Neural progenitor cell (in vitro differentiated cells): ENCODE measurements around the gene CNTN5. TPM values are rescaled to one million over a fixed set of nuclear protein-coding genes. Genes with fewer than 3 reads are reported as not detected.

Experiments
- DNase-seq: peaks from one replicate; pipeline ENCODE4 v3.0.0-alpha.2; 2016; ENCODE audit warnings: low spot score
- H2AFZ ChIP-seq: fragments of 200-600 bp; sonication (generic); replicated peaks from 2 replicates; pipeline ENCODE4 v1.6.1; 2016; ENCODE audit warnings: antibody characterized with exemption
- H3F3A ChIP-seq: fragments of 200-600 bp; sonication (generic); 2 replicates; pipeline ENCODE4 v1.6.1; 2016; ENCODE audit warnings: antibody characterized with exemption, low read depth
- H3K27ac ChIP-seq: fragments of 200-600 bp; sonication (generic); 2 replicates; pipeline ENCODE4 v1.5.1; 2016; ENCODE audit warnings: mild to moderate bottlenecking
- H3K27me3 ChIP-seq: fragments of 200-600 bp; sonication (generic); 2 replicates; pipeline ENCODE4 v1.6.1; 2016; ENCODE audit warnings: mild to moderate bottlenecking, moderate library complexity
- H3K36me3 ChIP-seq: fragments of 200-600 bp; sonication (generic); 2 replicates; pipeline ENCODE4 v1.5.1; 2016
- H3K4me1 ChIP-seq: fragments of 200-600 bp; sonication (generic); 2 replicates; pipeline ENCODE4 v1.6.1; 2016; ENCODE audit warnings: mixed run types
- H3K4me2 ChIP-seq: fragments of 200-600 bp; sonication (generic); 2 replicates; pipeline ENCODE4 v1.6.1; 2016
- H3K4me3 ChIP-seq: fragments of 200-600 bp; sonication (generic); 2 replicates; pipeline ENCODE4 v1.5.1; 2016
- H3K79me2 ChIP-seq: fragments of 200-600 bp; sonication (generic); 2 replicates; pipeline ENCODE4 v1.6.1; 2016; ENCODE audit warnings: low read depth
- H3K9ac ChIP-seq: fragments of 200-600 bp; sonication (generic); 2 replicates; pipeline ENCODE4 v1.6.1; 2016
- H3K9me3 ChIP-seq: fragments of 200-600 bp; sonication (generic); 2 replicates; pipeline ENCODE4 v1.5.1; 2016; ENCODE audit warnings: low read depth
- H4K20me1 ChIP-seq: fragments of 200-600 bp; sonication (generic); 2 replicates; pipeline ENCODE4 v1.6.1; 2016; ENCODE audit warnings: low read depth
- H3K27ac Mint-ChIP-seq: 3 replicates; pipeline ENCODE4 v1.8.0; 2021; ENCODE audit warnings: mixed read lengths
- H3K27me3 Mint-ChIP-seq: 2 replicates; pipeline ENCODE4 v1.8.0; 2022; ENCODE audit warnings: low read depth, mild to moderate bottlenecking, inconsistent platforms, moderate library complexity, mixed read lengths; ENCODE audit not compliant: insufficient read depth
- H3K36me3 Mint-ChIP-seq: 3 replicates; pipeline ENCODE4 v1.8.0; 2021; ENCODE audit warnings: mixed read lengths
- H3K4me1 Mint-ChIP-seq: 3 replicates; pipeline ENCODE4 v1.8.0; 2021; ENCODE audit warnings: mixed read lengths
- H3K4me3 Mint-ChIP-seq: 3 replicates; pipeline ENCODE4 v1.8.0; 2021; ENCODE audit warnings: mild to moderate bottlenecking, moderate library complexity, mixed read lengths
- H3K9me3 Mint-ChIP-seq: 3 replicates; pipeline ENCODE4 v1.8.0; 2020; ENCODE audit warnings: mixed read lengths
- EZH2 ChIP-seq: fragments of 200-600 bp; sonication (generic); IDR thresholded peaks from 2 replicates; pipeline ENCODE4 v1.6.1; 2017; ENCODE audit warnings: antibody characterized with exemption, mild to moderate bottlenecking, moderate library complexity
- EZH2phosphoT487 ChIP-seq: fragments of 200-600 bp; sonication (generic); IDR thresholded peaks from 2 replicates; pipeline ENCODE4 v1.6.1; 2017; ENCODE audit warnings: antibody characterized with exemption
- total RNA-seq: library from RNA; depleted of rRNA; stranded (reverse); fragments of >200 nt; gene quantifications from 2 replicates; pipeline ENCODE4 v1.2.3, GENCODE V29; 2015; ENCODE audit warnings: low replicate concordance
- TF ChIP-seq, protein P1 (sequence below): fragments of 200-600 bp; sonication (generic); IDR thresholded peaks from 2 replicates; pipeline ENCODE4 v1.5.1; 2017; ENCODE audit warnings: antibody characterized with exemption, mild to moderate bottlenecking

Gene CNTN5
- total RNA-seq, 1 donor from 2014 or later: 0.19 TPM

DNA sequence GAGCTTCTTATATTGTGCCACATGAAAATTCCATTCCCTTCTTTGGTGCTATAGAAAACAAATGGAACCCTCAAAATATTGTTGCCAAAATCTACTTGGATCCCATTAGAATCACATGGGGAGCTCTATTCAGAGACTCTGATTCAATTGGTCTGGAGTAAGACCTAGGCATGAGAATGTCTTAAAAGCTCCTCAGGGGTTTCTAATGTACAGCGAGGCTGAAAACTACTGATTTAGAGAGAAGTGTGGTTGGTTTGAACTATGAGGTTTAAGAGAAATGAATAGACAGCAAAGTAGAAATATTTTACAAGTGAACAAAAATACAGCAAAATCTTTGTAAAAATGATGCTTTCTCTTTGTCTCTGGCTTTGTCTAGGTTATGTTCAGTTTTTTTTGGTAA, 514.7 kb downstream of the CNTN5 start:
- no peaks in the 10 kb centered on the region for H4K20me1 ChIP-seq
- H3K27ac Mint-ChIP-seq: no peak overlapping the region
- no peaks in the 10 kb centered on the region for H3K36me3 ChIP-seq
- H3K27me3 Mint-ChIP-seq: no peaks in the 10 kb centered on the region
- H3K4me1 Mint-ChIP-seq: no peaks in the 10 kb centered on the region
- no peaks in the 10 kb centered on the region for H3K36me3 Mint-ChIP-seq
- no peak for TF ChIP-seq EZH2
- TF ChIP-seq, protein P1, sequence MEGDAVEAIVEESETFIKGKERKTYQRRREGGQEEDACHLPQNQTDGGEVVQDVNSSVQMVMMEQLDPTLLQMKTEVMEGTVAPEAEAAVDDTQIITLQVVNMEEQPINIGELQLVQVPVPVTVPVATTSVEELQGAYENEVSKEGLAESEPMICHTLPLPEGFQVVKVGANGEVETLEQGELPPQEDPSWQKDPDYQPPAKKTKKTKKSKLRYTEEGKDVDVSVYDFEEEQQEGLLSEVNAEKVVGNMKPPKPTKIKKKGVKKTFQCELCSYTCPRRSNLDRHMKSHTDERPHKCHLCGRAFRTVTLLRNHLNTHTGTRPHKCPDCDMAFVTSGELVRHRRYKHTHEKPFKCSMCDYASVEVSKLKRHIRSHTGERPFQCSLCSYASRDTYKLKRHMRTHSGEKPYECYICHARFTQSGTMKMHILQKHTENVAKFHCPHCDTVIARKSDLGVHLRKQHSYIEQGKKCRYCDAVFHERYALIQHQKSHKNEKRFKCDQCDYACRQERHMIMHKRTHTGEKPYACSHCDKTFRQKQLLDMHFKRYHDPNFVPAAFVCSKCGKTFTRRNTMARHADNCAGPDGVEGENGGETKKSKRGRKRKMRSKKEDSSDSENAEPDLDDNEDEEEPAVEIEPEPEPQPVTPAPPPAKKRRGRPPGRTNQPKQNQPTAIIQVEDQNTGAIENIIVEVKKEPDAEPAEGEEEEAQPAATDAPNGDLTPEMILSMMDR: no peak
- no peak for TF ChIP-seq EZH2phosphoT487
- DNase-seq: no peak
- no peak overlapping the region for H3K27ac ChIP-seq
- H3K79me2 ChIP-seq: no peaks in the 10 kb centered on the region
- H3F3A ChIP-seq: no peaks in the 10 kb centered on the region
- no peaks in the 10 kb centered on the region for H3K9me3 ChIP-seq
- no peaks in the 10 kb centered on the region for H3K9me3 Mint-ChIP-seq
- H3K4me3 Mint-ChIP-seq: no peak overlapping the region
- no peak overlapping the region for H3K9ac ChIP-seq
- peak overlapping the region; percentile 37 for H2AFZ ChIP-seq
- H3K4me3 ChIP-seq: no peak overlapping the region
- no peak overlapping the region for H3K4me2 ChIP-seq
- H3K4me1 ChIP-seq: no peaks in the 10 kb centered on the region
- no peaks in the 10 kb centered on the region for H3K27me3 ChIP-seq

GRCh38 chr11:99535819-99536218, 515.1 kb downstream of the CNTN5 start:
- Histone ChIP-seq H3K4me2 (no peak overlapping the region), H3K27me3 (no peaks in the 10 kb centered on the region), H3K9me3 (no peaks in the 10 kb centered on the region), H3K4me1 (no peaks in the 10 kb centered on the region), H4K20me1 (no peaks in the 10 kb centered on the region), H3K79me2 (no peaks in the 10 kb centered on the region), H3K27ac (no peak overlapping the region), H3K36me3 (no peaks in the 10 kb centered on the region), H3K9ac (no peak overlapping the region), H3K4me3 (no peak overlapping the region), H3F3A (no peaks in the 10 kb centered on the region), H2AFZ (peak overlapping the region; percentile 37)
- H3K27me3 Mint-ChIP-seq: no peaks in the 10 kb centered on the region
- H3K4me1 Mint-ChIP-seq: no peaks in the 10 kb centered on the region
- H3K36me3 Mint-ChIP-seq: no peaks in the 10 kb centered on the region
- H3K4me3 Mint-ChIP-seq: no peak overlapping the region
- H3K9me3 Mint-ChIP-seq: no peaks in the 10 kb centered on the region
- DNase-seq: no peak
- H3K27ac Mint-ChIP-seq: no peak overlapping the region
- no peak for TF ChIP-seq EZH2phosphoT487
- TF ChIP-seq EZH2: no peak
- TF ChIP-seq, protein P1: no peak

DNA sequence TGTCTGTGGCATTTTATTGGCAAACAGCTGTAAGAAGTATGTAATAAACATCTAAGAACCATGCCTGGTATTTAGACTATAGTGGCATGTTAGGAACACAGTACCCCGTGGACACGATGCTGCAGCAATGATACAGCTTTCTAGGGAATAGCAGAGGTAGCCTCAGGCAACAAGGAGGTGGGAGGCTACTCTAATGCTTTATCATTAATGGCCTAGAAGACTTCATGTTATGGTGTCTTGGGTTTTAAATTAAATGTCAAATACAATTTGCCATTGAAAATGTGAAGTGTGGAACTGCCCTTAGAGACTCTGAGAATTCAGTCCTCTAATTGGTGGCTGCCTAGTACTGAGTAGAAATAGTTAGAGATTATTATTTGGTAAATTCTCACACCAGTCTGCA, 516.9 kb downstream of the CNTN5 start:
- Mint-ChIP-seq H3K9me3 (no peaks in the 10 kb centered on the region), H3K27me3 (no peaks in the 10 kb centered on the region), H3K4me3 (no peak overlapping the region), H3K4me1 (no peaks in the 10 kb centered on the region), H3K36me3 (no peaks in the 10 kb centered on the region), H3K27ac (no peak overlapping the region)
- no peaks in the 10 kb centered on the region for H3K27me3 ChIP-seq
- no peaks in the 10 kb centered on the region for H3K9me3 ChIP-seq
- TF ChIP-seq EZH2 (no peak), EZH2phosphoT487 (no peak)
- TF ChIP-seq, protein P1: no peak
- H3K4me1 ChIP-seq: no peaks in the 10 kb centered on the region
- H2AFZ ChIP-seq: no peak overlapping the region
- H3K27ac ChIP-seq: no peak overlapping the region
- no peaks in the 10 kb centered on the region for H3K79me2 ChIP-seq
- no peaks in the 10 kb centered on the region for H3F3A ChIP-seq
- H3K4me3 ChIP-seq: no peak overlapping the region
- no peaks in the 10 kb centered on the region for H3K36me3 ChIP-seq
- no peak overlapping the region for H3K9ac ChIP-seq
- H4K20me1 ChIP-seq: no peaks in the 10 kb centered on the region
- H3K4me2 ChIP-seq: no peak overlapping the region
- no peak for DNase-seq
